HG02884 (cell line): ENCODE results near the gene NCAPG2.
"Not testable (repeated sequence)": the region's sequence is repeated elsewhere in the genome, so short reads cannot be mapped to it uniquely, and the experiment has no call there.

ENCODE experiments used
- ATAC-seq: cut with Tn5 transposase; IDR thresholded peaks from one replicate; pipeline ENCODE4 v1.9.1; 2021; ENCODE audit warnings: mild to moderate bottlenecking, moderate library complexity; ENCODE audit not compliant: unreplicated experiment

The NCAPG2 gene

DNA sequence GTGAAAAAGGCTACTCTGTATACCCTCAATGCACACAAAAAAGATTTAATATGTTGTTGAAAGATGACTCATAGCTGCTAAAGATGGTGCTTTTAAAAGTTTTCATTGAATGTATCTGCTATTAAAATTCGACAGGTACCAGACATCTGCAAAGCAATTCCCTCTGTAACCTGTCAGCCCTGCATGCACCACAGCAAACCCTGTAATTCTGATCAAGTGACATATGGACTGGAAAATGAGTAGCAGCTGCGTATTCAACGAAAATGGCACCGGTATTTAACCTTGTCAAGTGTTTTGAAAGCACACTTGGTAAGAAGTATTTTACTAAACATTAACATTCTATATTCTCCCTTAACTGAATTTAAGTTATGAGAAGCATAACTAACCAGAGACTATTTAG, 58.8 kb downstream of the NCAPG2 start:
- no peak for ATAC-seq

DNA sequence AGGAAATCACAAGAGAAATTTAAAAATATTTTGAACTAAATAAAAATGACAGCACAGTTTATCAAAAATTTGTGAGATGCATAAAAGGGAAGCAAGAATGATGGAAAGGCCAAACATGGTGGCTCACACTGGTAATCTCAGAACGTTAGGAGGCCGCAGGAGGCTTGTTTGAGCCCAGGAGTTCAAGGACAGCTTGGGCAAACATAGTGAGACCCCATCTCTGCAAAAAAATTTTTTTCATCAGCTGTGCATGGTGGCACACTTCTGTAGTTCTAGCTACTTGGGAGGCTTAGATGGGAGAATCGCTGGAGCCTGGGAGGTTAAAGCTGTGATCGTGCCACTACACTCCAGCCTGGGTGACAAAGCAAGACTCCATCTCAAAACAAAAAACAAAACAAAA, 62.5 kb downstream of the NCAPG2 start:
- ATAC-seq = no peak

DNA sequence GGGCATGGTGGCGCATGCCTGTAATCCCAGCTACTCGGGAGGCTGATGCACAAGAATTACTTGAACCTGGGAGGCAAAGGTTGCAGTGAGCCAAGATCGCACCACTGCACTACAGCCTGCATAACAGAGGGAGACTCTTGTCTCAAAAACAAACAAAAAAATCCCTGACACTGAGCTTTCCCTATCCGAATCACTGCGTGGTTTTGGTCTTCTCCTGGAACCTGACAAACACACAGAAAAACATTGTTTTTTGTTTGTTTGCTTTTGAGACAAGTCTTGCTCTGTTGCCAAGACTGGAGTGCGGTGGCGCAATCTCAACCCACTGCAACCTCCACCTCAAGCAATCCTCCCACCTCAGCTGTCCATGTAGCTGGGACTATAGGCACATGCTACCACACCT, 66.6 kb downstream of the NCAPG2 start:
- ATAC-seq = no peak

DNA sequence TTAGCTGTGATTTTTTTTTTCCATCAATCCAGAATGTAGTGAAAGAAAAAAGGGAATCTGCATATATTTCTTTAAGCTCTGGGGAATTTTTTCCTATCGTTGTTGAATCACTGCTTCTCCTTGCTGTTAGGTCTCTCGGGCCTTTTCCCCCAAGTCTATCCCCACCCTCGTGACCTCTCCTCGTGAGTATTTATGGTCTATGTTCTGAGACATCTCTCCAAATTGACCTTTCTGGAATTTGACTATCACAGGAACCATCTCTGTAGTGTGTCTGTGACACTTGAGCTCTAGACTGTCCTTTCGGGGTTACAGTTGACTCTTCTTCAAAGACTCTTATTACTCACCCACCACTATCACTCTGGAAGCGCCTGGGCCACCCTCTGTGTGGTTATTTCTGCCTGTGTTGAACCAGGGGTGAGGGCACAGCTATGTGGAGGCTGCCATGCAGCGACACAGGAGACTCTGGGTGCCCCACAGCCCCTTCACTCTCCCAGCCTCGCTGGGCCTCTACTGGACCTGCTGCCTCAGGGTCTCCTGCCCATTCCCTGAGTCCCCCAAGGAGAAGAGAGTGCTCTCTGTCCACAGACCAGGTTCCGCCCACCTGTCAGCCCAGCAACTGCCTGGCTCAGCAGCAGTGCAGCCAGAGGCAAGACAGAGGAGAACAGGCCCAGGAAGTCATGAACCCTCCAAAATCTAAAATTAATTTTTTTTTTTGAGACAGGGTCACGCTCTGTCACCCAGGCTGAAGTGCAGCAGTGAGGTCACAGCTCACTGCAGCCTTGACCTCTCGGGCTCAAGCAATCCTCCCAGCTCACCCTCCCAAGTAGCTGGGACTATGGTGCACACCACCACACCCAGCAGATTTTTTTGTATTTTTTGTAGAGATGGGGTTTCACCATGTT, 71.3 kb downstream of the NCAPG2 start:
- ATAC-seq = peak; percentile 66

DNA sequence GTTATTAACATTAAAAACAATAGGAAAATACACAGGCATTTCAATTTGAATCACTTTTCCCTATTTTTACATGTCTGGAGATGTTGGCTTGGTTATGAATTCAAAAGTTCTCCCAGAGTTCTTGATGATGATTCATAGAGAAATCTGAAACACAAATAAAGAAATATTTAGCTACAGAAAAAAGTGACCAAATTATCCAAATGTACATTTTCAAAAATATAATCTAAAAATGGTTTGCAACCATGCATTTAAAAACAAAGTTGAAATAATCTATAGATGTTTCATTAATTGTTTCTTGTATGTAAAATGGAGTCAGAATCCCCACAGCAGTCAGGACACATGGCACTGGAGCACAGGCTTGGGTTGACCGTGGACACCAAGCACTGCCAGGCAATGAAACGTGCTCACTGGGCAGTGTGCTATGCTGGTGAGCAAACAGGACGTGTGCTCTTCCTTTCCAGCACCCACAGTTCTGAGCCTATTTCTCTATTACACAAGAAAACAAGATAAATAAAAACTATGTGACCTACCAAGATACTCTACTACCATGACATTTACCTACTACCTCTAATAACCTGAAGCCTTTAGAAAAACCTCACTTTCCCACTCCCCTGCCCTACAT, 72.9 kb downstream of the NCAPG2 start:
- ATAC-seq = no peak

DNA sequence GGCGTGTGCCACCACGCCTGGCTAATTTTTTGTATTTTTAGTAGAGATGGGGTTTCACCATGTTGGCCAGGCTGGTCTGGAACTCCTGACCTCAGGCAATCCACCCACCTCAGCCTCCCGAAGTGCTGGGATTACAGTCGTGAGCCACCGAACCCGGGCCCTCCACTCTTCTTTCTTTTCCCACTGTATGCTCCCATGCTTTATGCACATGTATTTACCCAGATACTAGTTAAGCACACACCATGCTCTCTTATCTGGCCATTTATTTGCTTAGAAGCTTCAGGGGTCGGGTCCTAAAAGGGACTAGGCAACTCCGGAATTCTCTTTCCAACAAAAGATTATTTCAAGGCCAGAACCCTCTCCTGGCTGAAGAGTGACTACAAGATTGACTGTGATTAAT, 78.3 kb downstream of the NCAPG2 start:
- not testable (repeated sequence) for ATAC-seq

DNA sequence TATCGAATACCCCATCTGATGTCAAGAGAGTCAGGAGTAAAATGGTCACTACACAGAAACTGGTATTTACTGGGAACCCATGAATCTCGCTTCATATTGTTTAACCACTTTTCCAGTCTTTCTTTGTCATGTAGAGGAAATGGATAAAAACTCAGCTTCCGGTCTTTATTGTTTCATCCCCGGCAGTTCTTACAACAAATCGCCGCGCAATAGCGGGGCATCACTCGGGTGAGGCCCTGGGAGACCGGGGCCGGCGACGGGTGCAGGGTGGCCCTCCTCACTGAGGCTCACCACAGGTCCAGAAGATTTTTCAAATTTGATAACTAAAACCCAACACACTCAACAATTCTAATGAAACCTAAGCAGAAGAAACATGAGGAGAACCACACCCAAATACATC, 81.4 kb downstream of the NCAPG2 start:
- ATAC-seq = no peak

DNA sequence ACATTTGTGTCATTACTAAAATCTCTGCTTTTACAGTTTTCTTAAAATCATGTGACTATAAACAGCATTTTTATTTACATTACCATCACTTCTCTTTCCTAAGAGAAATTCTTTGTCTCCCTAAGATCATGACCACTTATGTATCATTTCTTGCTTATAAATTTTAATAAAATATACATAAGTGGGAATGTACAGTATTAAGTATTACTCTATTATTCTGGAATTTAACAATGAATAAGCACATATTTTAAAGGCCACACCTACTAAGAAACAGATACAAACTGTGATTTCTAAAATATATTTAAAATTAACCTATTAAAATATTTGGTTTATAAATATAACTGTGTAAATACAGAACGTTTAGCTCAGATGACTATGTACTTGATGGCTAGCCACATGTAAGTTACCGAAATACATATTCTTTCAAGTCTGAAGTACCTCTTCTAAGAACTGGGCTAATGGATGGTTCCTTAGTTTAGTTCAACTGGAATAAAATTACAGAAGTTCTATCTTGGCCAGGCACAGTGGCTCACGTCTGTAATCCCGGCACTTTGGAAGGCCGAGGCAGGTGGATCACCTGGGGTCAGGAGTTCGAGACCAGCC, 83.7 kb downstream of the NCAPG2 start:
- ATAC-seq = no peak

DNA sequence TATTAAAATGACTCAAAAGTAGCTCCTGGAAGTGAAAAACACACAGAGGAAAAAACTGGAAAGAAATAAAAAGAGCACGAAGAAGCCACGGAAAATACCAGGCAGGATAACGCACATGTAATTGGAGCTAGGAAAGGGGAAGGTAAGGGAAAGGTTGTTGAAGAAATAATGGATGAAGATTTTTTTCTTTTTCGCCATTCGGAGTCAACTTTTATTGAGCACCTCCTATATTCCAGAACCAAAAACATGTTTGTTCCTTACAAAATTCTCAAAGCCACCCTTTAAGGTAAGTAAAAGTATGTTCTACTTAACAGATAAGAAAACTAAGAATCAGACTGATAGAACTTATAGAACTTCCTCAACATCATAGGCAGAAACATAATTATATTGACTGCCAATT, 84.2 kb downstream of the NCAPG2 start:
- no peak for ATAC-seq

DNA sequence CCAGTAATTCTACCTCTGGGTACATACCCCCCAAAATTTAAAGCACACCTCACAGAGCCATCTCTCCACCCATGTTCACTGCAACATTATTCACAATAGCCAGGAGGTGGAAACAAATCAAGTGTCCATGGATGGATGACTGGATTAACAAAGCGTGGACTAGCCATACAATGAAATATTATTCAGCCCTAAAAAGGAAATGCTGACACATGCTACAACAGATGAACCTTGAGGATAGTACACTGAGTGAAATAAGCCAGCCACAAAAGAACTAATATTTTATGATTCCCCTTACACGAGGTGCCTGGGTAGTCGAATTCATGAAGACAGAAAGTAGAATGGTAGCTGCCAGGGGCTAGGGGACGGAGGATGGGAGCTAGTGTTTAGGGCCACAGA, 85.9 kb downstream of the NCAPG2 start:
- ATAC-seq = no peak

DNA sequence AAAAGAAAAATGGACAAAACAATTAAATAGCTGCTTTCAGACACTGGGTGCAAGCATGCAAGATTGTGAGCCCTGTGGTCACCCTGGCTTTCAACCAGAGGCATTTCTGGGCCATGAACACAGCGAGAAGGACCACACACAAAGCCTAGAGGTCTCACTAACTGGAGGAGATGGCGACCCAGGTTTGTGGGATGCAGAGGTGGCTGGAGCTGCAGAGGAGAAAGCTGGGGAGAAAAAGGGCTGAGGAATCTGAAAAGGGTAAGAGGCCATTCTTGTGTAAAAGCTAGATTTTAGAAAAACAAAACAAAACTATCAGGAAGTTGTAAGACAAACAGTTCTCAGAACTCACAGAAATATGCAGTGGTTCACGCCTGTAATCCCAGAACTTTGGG, 86.9 kb downstream of the NCAPG2 start:
- no peak for ATAC-seq

DNA sequence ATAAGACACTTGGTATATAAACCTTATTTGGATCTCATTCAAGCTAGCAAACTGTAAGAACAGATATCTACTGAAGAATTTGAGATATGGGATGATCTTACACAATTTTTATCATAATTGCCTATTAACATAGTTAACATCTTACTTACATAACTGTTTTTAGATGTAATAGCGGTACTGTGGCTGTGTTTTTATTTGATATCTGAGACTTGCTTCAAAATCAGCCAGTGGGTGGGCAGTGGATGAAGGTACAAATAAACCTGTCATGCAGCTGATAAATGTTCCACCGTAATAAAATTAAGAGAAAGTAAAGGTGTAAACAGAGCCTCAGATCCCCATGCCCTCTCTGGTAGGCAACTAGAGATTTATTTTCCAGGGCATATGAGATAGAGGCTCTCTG, 88.6 kb downstream of the NCAPG2 start:
- ATAC-seq = no peak

DNA sequence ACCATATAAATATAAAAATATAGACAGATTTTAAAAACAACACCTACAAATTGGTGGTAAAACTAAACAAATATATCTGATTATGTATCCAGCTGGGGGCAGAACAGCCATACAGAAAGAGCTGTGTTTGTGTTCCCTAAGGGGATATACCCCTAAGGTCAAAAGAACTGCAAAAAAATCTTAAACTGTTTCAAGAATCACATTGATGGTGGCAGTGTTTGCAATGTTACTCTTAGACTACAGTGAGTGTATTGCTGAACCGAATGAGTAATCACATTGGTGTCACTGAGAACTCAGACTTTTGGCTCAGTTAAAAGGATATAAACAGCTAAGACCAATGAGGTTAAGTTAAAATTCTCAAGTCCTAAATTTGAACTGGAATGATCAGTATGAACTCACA, 89.9 kb downstream of the NCAPG2 start:
- ATAC-seq = no peak

DNA sequence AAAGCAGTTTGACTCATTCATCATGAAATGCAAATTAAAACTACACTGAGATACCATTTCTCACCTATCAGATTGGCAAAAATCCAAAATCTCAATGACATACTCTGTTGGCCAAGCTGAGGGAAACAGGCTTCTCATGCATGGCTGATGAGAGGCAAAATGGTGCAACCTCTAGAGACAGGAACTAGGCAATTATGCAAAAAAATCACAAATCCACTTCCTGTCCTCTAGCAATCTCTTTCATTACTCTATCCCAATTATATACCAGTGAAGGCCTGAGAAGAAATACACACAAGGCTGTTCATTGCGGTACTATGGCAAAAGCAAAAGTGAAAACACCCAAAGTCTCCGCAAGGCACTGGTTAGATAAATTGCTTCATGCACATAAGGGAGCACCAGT, 91.1 kb downstream of the NCAPG2 start:
- ATAC-seq = peak; percentile 88

DNA sequence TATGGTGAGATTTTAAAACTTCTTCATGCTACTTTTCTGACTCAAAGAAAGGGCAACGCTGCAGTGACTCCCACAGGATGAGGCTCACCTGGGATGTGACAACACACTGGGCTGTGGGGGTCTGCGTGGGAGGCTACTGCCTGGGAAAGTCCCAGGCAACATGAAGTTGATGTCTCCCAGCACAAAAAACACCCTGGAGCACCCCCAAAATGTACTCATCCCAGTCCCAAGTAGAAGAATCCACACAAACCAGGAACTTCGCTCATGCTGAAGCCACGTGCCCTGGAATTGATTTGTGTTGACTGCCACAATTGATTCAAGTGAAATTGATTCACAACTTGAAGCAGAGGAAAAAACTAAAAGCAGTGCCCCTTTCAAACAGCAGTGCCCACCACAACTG, 92.1 kb downstream of the NCAPG2 start:
- ATAC-seq = no peak

DNA sequence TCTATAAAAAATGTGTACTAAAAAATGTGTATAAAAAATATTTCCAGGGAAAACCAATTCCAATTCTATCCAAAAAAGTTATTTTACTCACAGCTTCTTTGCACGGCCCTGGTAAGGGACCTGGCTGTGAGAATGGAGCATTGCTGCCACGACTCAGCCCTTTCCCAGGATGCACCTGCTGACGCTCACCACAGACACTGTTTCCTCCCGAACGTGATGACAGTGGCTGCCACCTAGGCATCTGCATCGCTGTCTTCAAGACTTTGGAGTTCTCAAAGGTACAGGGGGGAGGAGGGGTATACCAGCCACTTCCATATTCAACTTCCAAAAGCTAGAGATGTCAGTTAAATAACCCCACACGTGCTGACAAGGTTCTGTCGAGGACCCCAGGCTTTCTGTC, 93.1 kb downstream of the NCAPG2 start:
- no peak for ATAC-seq

DNA sequence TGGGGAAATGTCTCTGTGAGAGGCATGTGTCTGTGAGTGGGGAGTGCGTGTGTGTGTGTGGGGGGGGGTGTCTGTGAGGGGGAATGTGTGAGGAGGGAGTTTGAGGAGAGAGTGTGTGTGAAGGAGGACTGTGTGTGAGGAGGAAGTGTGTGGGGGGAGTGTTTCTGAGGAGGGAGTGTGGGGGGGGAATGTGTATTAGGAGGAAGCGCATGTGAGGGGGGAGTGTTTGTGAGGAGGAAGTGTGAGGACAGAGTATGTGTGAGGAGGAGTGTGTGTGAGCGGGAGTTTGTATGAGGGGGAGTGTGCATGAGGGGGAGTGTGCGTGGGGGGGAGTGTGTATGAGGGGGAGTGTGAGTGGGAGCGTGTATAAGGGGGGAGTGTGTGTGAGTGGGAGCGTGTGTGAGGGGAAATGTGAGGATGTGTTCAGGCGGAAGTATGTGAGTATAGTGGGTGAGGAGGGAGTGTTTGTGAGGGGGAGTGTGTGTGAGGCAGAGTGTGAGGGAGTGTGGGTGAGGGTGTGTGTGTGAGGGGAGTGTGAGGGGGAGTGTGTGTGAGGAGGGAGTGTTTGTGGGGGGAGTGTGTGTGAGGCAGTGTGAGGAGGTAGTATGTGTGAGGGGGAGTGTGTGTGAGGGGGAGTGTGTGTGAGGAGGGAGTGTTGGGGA, 95.2 kb downstream of the NCAPG2 start:
- no peak for ATAC-seq

DNA sequence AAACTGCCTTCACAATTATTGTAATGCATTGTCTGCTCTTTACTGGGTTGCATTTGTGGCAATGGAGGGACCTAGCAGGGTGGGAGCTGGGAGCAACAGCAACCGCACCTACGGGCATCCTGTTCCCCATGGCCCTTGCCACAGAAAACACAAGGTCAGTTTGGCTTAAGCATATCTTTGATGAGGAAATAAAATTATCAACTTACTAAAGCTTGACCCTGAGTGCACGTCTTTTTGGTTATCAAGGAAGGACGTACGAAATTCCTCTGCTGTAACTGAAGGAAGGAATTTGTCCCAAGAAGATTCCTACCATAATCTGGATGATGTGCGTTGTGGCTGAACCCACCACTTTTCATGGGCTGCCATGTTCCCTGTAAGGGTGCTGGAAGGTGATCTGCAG, 97.0 kb downstream of the NCAPG2 start:
- no peak for ATAC-seq

DNA sequence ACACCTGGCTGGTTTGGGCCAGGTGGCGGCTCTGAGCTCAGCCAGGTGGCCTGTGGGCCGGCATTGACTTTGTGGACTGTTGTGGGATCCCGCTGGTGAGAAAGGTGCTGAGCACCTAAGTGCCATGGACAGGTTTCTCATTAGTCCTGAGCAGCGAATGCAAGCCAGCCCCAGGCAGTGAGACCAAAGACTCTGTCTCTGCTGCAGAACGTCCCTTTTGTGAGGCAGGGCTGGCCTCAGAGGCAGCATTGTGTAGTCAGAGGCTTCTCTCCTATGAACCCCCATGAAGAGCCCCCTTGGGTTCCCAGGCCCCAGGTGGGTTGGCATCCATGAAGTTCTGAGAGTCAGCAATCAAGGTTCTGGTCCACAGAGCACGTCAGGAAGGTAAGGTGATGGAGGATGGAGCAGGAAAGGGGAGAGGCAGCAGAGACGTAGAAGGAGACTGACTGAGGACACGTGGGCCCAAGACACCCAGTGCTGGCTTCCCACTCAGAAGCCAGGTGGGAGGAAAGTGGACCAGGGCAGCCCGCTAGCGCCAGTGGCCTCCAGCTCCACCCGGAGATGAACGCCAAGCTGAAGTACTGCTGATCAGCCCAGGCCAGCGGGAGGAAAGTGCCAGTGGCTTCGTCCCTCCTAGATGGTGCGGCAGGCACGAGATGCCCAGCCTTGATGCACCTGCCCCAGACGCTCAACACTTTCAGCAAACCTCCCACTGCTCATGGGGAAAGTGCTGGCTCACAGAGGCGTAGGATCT, 97.8 kb downstream of the NCAPG2 start:
- ATAC-seq = no peak

DNA sequence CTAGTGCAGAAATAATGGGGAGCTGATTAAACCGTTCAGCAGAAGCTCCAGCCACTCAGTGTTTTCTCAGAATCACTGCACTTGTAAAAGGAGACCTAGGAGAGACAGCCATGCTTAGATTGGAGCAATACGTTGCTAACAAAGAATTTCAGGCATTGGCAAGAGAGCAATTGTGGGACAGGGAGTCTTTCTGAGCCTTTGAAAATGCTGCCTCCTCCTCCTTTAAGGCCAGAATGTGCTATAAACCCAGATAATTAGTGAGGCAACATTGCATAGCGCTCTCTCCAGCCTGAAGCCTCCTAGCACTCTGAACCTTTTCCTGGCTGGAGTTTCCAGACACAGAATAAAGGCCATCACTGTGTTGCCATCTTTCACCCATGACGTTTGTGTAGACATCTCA, 98.5 kb downstream of the NCAPG2 start:
- no peak for ATAC-seq
